ENCODE data around the gene C6orf141.

The C6orf141 gene

GRCh38 chr6:49550492-49551077 lies at the start of gene C6orf141:
Gene C6orf141, plus strand, starts transcription at chr6:49550668. Its CDS starts 125 bp downstream, at chr6:49550793.
- DNase-seq = peak in 1 of 2 experiments; percentile 21

- no peak for DNase-seq
Observed at GRCh38 chr6:49504666-49505065, 45.8 kb upstream of the C6orf141 start.

GRCh38 chr6:49506569-49507111 lies 43.8 kb upstream of the C6orf141 start:
- no peak for DNase-seq

GRCh38 chr6:49509342-49509741 lies 41.1 kb upstream of the C6orf141 start:
- DNase-seq = no peak

- DNase-seq = no peak
Observed at GRCh38 chr6:49513153-49513989, 37.1 kb upstream of the C6orf141 start.

- DNase-seq = no peak
Observed at GRCh38 chr6:49514571-49515484, 35.6 kb upstream of the C6orf141 start.

GRCh38 chr6:49515485-49516146 lies 34.9 kb upstream of the C6orf141 start:
- no peak for DNase-seq

GRCh38 chr6:49516147-49516505 lies 34.3 kb upstream of the C6orf141 start:
- DNase-seq = no peak

GRCh38 chr6:49517919-49518318 lies 32.5 kb upstream of the C6orf141 start:
- DNase-seq = no peak

GRCh38 chr6:49519660-49520059 lies 30.8 kb upstream of the C6orf141 start:
- DNase-seq = no peak

- no peak for DNase-seq
Observed at GRCh38 chr6:49522710-49523593, 27.5 kb upstream of the C6orf141 start.

- no peak for DNase-seq
Observed at GRCh38 chr6:49523901-49524300, 26.6 kb upstream of the C6orf141 start.

- DNase-seq = no peak
Observed at GRCh38 chr6:49524541-49524940, 25.9 kb upstream of the C6orf141 start.

- DNase-seq = no peak
Observed at GRCh38 chr6:49526598-49526997, 23.9 kb upstream of the C6orf141 start.

GRCh38 chr6:49527320-49527719 lies 23.1 kb upstream of the C6orf141 start:
- no peak for DNase-seq

GRCh38 chr6:49528571-49528970 lies 21.9 kb upstream of the C6orf141 start:
- DNase-seq = no peak

- DNase-seq = no peak
Observed at GRCh38 chr6:49530141-49530776, 20.2 kb upstream of the C6orf141 start.

- peak; percentile 9 to 67 for DNase-seq
Observed at GRCh38 chr6:49531774-49532569, 18.5 kb upstream of the C6orf141 start.

GRCh38 chr6:49535795-49536194 lies 14.7 kb upstream of the C6orf141 start:
- no peak for DNase-seq

- no peak for DNase-seq
Observed at GRCh38 chr6:49539102-49539501, 11.4 kb upstream of the C6orf141 start.
